Gastroesophageal sphincter (tissue), 3 donors: ENCODE results near the gene DOCK2.
"Not testable (repeated sequence)": the region's sequence is repeated elsewhere in the genome, so short reads cannot be mapped to it uniquely, and the experiment has no call there.

Experiments
- POLR2A ChIP-seq, 2 donors: fragments of 450-650 bp; IDR thresholded peaks; one replicate each; pipeline ENCODE4 v1.6.1; 2017; ENCODE audit warnings: antibody characterized with exemption in 2 of 2, mild to moderate bottlenecking in 2 of 2, moderate library complexity in 1 of 2
- TF ChIP-seq, protein P1 (sequence below), 4 experiments: fragments of 200-600 bp in 2 of 4; fragments of 450-650 bp in 2 of 4; sonication (generic) in 1 of 4; IDR thresholded peaks; one replicate each; pipeline ENCODE4 v1.5.1; 2017 to 2019; ENCODE audit warnings: antibody characterized with exemption in 4 of 4, mild to moderate bottlenecking in 2 of 4, moderate library complexity in 2 of 4

GRCh38 chr5:169624307-169624706 lies 12.8 kb upstream of the DOCK2 start:
- TF ChIP-seq, protein P1, sequence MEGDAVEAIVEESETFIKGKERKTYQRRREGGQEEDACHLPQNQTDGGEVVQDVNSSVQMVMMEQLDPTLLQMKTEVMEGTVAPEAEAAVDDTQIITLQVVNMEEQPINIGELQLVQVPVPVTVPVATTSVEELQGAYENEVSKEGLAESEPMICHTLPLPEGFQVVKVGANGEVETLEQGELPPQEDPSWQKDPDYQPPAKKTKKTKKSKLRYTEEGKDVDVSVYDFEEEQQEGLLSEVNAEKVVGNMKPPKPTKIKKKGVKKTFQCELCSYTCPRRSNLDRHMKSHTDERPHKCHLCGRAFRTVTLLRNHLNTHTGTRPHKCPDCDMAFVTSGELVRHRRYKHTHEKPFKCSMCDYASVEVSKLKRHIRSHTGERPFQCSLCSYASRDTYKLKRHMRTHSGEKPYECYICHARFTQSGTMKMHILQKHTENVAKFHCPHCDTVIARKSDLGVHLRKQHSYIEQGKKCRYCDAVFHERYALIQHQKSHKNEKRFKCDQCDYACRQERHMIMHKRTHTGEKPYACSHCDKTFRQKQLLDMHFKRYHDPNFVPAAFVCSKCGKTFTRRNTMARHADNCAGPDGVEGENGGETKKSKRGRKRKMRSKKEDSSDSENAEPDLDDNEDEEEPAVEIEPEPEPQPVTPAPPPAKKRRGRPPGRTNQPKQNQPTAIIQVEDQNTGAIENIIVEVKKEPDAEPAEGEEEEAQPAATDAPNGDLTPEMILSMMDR (IDR thresholded peaks at IDR 0.05) = not testable (repeated sequence)
- TF ChIP-seq POLR2A (IDR thresholded peaks at IDR 0.05) = not testable (repeated sequence)
